Type B pancreatic cell (in vitro differentiated cells): ENCODE measurements around the gene MRM2. TPM values are rescaled to one million over a fixed set of nuclear protein-coding genes. Genes with fewer than 3 reads are reported as not detected.
"Not testable (repeated sequence)": the region's sequence is repeated elsewhere in the genome, so short reads cannot be mapped to it uniquely, and the experiment has no call there.

Source experiments
- DNase-seq: peaks from one replicate; pipeline ENCODE4 v3.0.0; 2021; ENCODE audit warnings: mixed read lengths; ENCODE audit not compliant: unreplicated experiment; ENCODE audit errors: extremely low spot score
- H3K27ac Mint-ChIP-seq: 2 replicates; pipeline ENCODE4 v1.8.0; 2021; ENCODE audit warnings: mild to moderate bottlenecking, mixed read lengths
- H3K27me3 Mint-ChIP-seq: 2 replicates; pipeline ENCODE4 v1.8.0; 2021; ENCODE audit warnings: mixed read lengths
- H3K36me3 Mint-ChIP-seq: 2 replicates; pipeline ENCODE4 v1.8.0; 2021; ENCODE audit warnings: mixed read lengths
- H3K4me1 Mint-ChIP-seq: one replicate; pipeline ENCODE4 v1.8.0; 2021; ENCODE audit warnings: mixed read lengths; ENCODE audit not compliant: unreplicated experiment
- H3K4me3 Mint-ChIP-seq: 2 replicates; pipeline ENCODE4 v1.8.0; 2021; ENCODE audit warnings: mild to moderate bottlenecking, mixed read lengths
- H3K9me3 Mint-ChIP-seq: 2 replicates; pipeline ENCODE4 v1.8.0; 2021; ENCODE audit warnings: mixed read lengths
- total RNA-seq: library from RNA; stranded (reverse); gene quantifications from 2 replicates; pipeline ENCODE4 v1.2.1, GENCODE V29; 2021; ENCODE audit warnings: low replicate concordance
- TF ChIP-seq, protein P1 (sequence below): fragments of 200-600 bp; sonication (generic); conservative IDR thresholded peaks from 2 replicates; pipeline ENCODE4 v1.5.0; 2021; ENCODE audit warnings: antibody characterized with exemption, mild to moderate bottlenecking

MRM2 gene
- total RNA-seq, 1 donor from 2014 or later = 35.3 TPM

DNA sequence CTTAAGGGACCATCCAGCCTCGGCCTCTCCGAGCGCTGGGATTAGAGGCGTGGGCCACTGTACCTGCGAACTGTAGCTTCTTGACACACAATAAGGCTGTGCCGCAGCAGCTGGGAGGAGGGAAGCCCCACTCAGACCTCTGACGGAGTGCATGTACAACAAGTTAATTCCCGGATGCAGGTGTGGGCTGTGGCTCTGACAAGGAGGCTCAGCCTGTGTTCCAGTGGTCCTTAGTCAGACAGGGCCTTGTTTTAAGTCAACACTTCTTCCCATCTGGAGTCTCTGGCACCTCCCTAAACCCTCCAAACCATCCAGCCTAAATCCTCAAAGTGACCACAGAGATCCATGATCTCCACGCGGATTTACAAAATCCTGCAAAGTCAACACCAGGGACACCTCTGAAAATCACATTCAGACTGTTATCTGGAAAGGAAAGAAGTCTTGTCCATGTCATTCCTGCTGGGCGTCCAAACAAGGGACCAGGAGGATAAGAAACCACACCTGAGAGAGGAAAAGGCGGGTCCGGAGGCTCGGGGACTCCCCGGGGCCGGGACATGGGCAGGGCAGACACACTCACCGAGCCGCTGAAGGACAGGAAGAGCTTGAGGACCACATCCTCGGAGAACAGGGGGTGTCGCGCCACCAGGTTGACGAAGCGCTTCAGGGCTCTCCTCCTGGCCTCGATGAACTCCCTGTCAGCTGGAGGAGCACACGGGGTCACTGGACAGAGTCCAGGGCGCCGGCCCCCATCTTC, 29.4 kb upstream of the MRM2 start:
- peaks cover 12% of the 10 kb centered on the region for H3K36me3 Mint-ChIP-seq
- H3K9me3 Mint-ChIP-seq = no peaks in the 10 kb centered on the region
- TF ChIP-seq, protein P1, sequence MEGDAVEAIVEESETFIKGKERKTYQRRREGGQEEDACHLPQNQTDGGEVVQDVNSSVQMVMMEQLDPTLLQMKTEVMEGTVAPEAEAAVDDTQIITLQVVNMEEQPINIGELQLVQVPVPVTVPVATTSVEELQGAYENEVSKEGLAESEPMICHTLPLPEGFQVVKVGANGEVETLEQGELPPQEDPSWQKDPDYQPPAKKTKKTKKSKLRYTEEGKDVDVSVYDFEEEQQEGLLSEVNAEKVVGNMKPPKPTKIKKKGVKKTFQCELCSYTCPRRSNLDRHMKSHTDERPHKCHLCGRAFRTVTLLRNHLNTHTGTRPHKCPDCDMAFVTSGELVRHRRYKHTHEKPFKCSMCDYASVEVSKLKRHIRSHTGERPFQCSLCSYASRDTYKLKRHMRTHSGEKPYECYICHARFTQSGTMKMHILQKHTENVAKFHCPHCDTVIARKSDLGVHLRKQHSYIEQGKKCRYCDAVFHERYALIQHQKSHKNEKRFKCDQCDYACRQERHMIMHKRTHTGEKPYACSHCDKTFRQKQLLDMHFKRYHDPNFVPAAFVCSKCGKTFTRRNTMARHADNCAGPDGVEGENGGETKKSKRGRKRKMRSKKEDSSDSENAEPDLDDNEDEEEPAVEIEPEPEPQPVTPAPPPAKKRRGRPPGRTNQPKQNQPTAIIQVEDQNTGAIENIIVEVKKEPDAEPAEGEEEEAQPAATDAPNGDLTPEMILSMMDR = no peak
- H3K27ac Mint-ChIP-seq = no peak overlapping the region
- H3K4me1 Mint-ChIP-seq = peaks cover 10% of the 10 kb centered on the region
- no peaks in the 10 kb centered on the region for H3K27me3 Mint-ChIP-seq
- DNase-seq = no peak
- no peak overlapping the region for H3K4me3 Mint-ChIP-seq

DNA sequence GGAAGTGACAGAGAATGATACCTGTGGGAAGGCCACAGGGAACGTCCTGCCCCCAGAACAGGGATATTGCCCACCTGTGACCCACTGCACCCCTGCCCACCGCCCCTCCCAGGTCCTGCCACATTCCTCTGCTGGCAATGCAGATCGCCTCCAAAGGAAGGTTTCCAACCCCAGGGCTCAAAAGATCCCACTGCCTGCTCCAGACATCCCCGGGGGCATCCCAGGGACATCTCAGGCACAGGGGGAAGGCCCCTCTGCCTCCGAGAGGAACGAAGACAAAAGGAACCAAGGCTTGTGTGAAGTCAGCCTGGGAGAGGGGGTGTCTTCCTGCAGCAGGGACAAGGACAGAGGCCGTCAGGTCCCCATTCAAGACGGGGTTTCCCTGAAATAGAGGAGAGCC, 28.5 kb upstream of the MRM2 start:
- TF ChIP-seq, protein P1 = no peak
- no peak for DNase-seq
- H3K27me3 Mint-ChIP-seq = no peaks in the 10 kb centered on the region
- H3K36me3 Mint-ChIP-seq = peaks cover 12% of the 10 kb centered on the region
- peaks cover 10% of the 10 kb centered on the region for H3K4me1 Mint-ChIP-seq
- no peak overlapping the region for H3K27ac Mint-ChIP-seq
- no peak overlapping the region for H3K4me3 Mint-ChIP-seq
- H3K9me3 Mint-ChIP-seq = no peaks in the 10 kb centered on the region

DNA sequence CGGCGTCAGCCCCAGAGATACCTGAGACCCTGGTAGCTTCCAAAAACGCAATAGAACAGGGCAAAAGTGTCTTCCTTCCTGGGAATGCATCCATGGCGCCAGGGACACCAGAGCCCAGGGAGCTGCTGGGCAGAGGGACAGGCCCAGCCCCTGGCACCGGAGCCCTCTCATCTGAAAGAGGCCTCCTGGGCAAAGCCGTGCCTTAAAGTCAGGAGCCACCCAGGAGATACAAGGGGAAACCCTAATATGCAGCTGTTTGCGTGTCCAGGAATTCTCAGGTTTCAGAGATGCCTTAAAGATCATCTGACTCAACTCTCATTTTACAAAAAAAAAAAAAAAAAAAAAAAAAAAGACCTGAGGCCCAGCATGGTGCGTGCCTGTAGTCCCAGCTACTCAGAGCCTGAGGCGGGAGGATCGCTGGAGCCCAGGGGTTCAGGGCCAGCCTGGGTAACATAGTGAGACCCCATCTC, 28.0 kb upstream of the MRM2 start:
- H3K27ac Mint-ChIP-seq = peak overlapping the region; percentile 22
- no peak for DNase-seq
- peaks cover 10% of the 10 kb centered on the region for H3K4me1 Mint-ChIP-seq

DNA sequence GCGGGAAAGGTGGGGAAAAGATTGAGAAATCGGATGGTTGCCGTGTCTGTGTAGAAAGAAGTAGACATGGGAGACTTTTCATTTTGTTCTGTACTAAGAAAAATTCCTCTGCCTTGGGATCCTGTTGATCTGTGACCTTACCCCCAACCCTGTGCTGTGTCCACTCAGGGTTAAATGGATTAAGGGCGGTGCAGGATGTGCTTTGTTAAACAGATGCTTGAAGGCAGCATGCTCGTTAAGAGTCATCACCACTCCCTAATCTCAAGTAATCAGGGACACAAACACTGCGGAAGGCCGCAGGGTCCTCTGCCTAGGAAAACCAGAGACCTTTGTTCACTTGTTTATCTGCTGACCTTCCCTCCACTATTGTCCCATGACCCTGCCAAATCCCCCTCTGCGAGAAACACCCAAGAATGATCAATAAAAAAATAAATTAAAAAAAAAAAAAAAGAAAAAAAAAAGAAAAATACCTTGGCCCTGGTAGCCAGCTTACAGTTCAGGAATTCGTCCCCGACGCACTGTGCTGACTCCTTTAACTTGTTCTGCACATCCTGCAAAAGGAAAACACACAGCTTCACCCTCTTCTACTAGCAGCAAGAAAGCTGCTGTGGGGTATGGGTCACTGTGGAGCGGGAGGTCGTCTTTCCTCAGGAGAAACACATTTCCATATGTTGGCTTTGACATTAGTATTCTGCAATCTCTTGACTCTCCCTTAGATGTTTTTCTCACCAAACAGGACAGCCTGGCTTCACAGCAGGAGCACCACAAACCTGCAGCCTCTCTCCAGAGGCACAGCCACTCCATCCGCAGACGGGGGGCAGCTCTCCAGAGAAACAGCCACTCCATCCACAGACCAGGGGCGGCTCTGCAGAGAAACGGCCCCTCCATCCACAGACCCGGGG, 27.3 kb upstream of the MRM2 start:
- H3K9me3 Mint-ChIP-seq, H3K27me3 Mint-ChIP-seq, DNase-seq: not testable (repeated sequence)
- Mint-ChIP-seq H3K4me1 (peaks cover 10% of the 10 kb centered on the region), H3K27ac (peak overlapping the region; percentile 22), H3K4me3 (peak overlapping the region; percentile 75), H3K36me3 (peaks cover 13% of the 10 kb centered on the region)

More for the DNA sequence above, 28.0 kb upstream of the MRM2 start:
- TF ChIP-seq, protein P1 = no peak
- Mint-ChIP-seq H3K4me3 (no peak overlapping the region), H3K36me3 (peaks cover 12% of the 10 kb centered on the region), H3K9me3 (no peaks in the 10 kb centered on the region), H3K27me3 (no peaks in the 10 kb centered on the region)

DNA sequence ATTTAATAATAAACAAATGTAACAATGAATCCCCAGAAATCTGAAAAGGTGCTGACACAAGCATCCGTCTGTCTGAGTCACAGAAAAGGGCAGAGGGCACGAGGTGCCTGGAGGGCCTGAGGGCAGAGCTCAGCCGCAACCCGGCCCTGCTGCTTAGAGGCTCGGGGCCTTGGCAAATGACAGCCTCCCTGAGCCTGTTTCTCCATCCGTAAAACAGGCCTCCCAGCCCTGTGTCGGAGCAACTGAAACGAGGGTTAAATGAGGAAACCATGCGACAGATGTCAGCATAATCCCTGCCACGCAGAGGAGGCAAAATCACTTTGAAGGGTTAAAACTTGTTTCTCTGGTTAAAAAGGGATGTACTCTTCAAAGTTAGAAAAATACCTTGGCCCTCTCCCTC, 24.9 kb upstream of the MRM2 start:
- H3K4me1 Mint-ChIP-seq = peaks cover 10% of the 10 kb centered on the region
- H3K9me3 Mint-ChIP-seq = no peaks in the 10 kb centered on the region
- TF ChIP-seq, protein P1 = no peak
- peaks cover 10% of the 10 kb centered on the region for H3K36me3 Mint-ChIP-seq
- H3K27me3 Mint-ChIP-seq = no peaks in the 10 kb centered on the region
- H3K27ac Mint-ChIP-seq = peak overlapping the region; percentile 61
- H3K4me3 Mint-ChIP-seq = no peak overlapping the region
- no peak for DNase-seq

DNA sequence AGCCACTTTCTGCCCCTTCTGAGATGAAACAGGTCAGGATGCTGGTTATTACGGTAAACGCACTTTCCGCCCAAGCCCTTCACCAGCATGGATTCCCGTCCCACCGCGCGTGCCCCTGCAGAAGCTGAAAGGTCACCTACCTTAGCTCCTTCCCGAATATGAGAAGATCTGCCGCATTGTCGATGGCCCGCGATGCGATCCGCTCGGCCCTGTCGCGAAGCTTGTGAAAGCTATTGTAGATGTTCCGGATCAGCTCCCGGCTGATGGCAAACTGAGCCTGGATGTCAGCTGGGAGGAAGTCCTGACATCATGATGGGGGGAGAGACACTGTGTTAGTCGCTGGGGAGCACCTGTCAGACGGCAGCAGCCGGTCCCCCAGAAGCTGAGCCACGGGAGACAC, 22.2 kb upstream of the MRM2 start:
- TF ChIP-seq, protein P1 = no peak
- H3K27ac Mint-ChIP-seq = no peak overlapping the region
- H3K27me3 Mint-ChIP-seq = no peaks in the 10 kb centered on the region
- H3K4me3 Mint-ChIP-seq = no peak overlapping the region
- no peak for DNase-seq
- peaks cover 2% of the 10 kb centered on the region for H3K4me1 Mint-ChIP-seq
- H3K9me3 Mint-ChIP-seq = no peaks in the 10 kb centered on the region
- H3K36me3 Mint-ChIP-seq = peaks cover 5% of the 10 kb centered on the region
